ENCODE measurements around the gene MAPK11. TPM values are rescaled to one million over a fixed set of nuclear protein-coding genes. Genes with fewer than 3 reads are reported as not detected.
A peak's percentile ranks its signal among the peaks of the same experiment; 100 is the strongest.

Gene MAPK11
- total RNA-seq, 4 donors from 2014 or later = 2.0 to 14.0 (median 2.5) TPM; not detected in 1

DNA sequence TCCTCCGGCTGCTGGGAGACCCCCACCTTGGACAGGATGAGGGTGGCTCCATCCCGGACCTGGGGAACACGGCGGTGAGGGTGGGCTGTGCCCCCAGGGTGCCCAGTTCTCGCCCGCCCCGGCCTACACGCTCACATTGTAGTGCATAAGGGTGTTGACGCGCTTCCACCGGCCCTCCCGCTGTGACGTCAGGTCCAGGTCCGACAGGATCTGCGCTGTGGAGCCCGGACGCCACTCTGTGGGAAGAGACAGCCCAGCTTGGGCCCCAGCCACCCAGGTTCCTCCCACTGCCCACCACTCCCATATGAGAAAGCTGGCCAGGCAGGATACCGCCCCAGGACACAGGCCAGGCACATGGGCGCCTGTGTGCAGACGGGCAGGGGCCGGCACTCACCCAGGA lies 8.3 kb upstream of the MAPK11 start:
- Histone ChIP-seq H3K27me3 (no peaks in the 10 kb centered on the region), H3K4me3 (no peak overlapping the region), H3K9me3 (no peaks in the 10 kb centered on the region), H3K27ac (no peak overlapping the region), H3K36me3 (peaks cover 0 to 91% (median 0%) of the 10 kb centered on the region in 3 donors), H3K4me1 (peaks cover 0 to 8% (median 0%) of the 10 kb centered on the region in 4 donors)
- TF ChIP-seq POLR2A (IDR thresholded peaks at IDR 0.05) = no peak
- TF ChIP-seq, protein P1, sequence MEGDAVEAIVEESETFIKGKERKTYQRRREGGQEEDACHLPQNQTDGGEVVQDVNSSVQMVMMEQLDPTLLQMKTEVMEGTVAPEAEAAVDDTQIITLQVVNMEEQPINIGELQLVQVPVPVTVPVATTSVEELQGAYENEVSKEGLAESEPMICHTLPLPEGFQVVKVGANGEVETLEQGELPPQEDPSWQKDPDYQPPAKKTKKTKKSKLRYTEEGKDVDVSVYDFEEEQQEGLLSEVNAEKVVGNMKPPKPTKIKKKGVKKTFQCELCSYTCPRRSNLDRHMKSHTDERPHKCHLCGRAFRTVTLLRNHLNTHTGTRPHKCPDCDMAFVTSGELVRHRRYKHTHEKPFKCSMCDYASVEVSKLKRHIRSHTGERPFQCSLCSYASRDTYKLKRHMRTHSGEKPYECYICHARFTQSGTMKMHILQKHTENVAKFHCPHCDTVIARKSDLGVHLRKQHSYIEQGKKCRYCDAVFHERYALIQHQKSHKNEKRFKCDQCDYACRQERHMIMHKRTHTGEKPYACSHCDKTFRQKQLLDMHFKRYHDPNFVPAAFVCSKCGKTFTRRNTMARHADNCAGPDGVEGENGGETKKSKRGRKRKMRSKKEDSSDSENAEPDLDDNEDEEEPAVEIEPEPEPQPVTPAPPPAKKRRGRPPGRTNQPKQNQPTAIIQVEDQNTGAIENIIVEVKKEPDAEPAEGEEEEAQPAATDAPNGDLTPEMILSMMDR (IDR thresholded peaks at IDR 0.05) = no peak
- DNase-seq = no peak

DNA sequence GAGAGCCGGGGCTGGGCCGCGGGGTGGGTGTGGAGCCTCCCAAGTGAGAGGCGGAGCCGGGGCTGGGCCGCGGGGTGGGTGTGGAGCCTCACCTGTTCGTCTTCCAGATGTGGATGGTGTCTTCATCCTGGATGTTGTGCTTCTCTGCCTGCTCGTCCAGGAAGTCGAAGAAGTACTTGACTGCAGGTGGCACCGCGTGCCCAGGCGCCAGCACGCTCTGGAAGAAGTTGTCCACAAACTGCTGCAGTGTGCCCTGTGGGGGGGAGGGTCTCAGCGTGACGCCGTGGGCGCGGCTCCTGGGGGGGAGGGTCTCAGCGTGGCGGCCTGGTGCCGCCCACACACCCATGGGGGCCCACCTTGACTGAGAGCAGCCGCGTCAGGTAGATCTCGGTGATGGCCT lies 7.6 kb upstream of the MAPK11 start:
- Histone ChIP-seq H3K36me3 (peaks cover 0 to 84% (median 0%) of the 10 kb centered on the region in 3 donors), H3K27ac (no peak overlapping the region), H3K9me3 (no peaks in the 10 kb centered on the region), H3K4me1 (peaks cover 0 to 4% (median 0%) of the 10 kb centered on the region in 4 donors), H3K4me3 (no peak overlapping the region), H3K27me3 (no peaks in the 10 kb centered on the region)
- no peak for TF ChIP-seq POLR2A (IDR thresholded peaks at IDR 0.05)
- TF ChIP-seq, protein P1 (IDR thresholded peaks at IDR 0.05) = no peak
- no peak for DNase-seq

DNA sequence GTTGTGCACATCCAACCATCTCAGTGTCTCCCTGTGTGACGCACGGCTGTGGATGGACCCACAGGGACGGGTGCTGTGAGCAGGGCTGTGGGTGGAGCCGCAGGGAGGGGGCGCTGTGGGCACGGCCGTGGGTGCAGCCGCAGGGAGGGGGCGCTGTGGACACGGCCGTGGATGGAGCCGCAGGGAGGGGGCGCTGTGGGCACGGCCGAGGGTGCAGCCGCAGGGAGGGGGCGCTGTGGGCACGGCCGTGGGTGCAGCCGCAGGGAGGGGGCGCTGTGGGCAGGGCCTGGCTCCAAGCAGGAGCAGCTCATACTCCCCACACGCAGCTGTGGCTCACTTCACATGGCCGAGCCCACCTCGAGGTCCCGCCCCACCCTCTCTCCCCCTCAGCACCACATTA lies 6.0 kb upstream of the MAPK11 start:
- DNase-seq = peak; percentile 56 to 93 (median 82)
- Histone ChIP-seq H3K9me3 (no peaks in the 10 kb centered on the region), H3K4me3 (no peak overlapping the region), H3K27me3 (no peaks in the 10 kb centered on the region), H3K36me3 (peaks cover 0 to 68% (median 0%) of the 10 kb centered on the region in 3 donors), H3K27ac (peak overlapping the region in 2 of 4 donors; percentile 38 to 49), H3K4me1 (peaks cover 4 to 14% (median 9%) of the 10 kb centered on the region in 4 donors)
- no peak for TF ChIP-seq POLR2A (IDR thresholded peaks at IDR 0.05)
- TF ChIP-seq, protein P1 (IDR thresholded peaks at IDR 0.05) = peak in 5 of 6 experiments; percentile 22 to 69 (median 35)

DNA sequence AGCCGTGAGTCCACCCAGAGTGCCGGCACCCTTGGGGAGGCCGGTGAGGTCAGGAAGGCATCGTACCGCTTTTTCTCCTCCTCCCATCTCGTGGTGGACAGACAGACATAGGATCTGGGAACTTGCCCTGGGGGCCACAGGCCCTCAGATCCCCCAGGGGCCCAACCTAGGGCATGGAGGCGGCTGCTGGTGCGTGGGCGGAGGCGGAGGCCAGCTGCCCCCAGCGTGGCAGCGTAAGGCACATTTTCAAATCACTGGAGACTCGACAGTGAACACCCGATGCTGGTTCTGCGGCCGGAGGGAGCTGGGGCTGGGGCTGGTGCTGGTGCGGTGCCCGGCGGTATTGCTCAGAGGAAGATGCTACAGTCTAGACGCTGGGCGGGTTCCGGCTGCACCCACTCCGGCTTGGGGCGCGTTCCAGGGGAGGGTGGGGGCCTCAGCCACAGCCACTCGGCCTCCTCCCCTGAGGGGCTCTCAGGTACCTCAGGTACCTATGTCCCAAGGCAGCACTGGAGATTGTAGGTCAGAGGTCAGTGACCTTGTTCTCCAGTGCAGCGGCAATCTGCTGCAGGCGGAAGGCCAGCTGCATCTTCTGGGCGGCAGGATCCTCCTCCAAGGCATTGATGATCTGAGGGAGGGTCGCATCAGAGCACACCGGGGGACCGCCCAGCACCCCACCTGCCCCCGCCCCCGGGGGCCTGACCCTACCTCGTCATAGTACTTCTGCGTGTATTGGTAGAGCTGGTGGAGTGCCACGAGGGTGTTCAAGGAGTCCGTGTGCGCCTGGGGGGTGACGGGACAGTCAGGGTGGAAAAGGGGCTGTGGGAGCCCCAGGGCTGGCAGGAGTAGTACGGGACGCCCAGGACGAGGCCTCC lies 5.2 kb upstream of the MAPK11 start:
- H3K4me1 ChIP-seq = peaks cover 7 to 21% (median 16%) of the 10 kb centered on the region in 4 donors
- H3K4me3 ChIP-seq = no peak overlapping the region
- no peaks in the 10 kb centered on the region for H3K9me3 ChIP-seq
- peak overlapping the region in 1 of 4 donors; percentile 49 for H3K27ac ChIP-seq
- peaks cover 0 to 61% (median 0%) of the 10 kb centered on the region in 3 donors for H3K36me3 ChIP-seq
- TF ChIP-seq, protein P1 (IDR thresholded peaks at IDR 0.05) = no peak
- TF ChIP-seq POLR2A (IDR thresholded peaks at IDR 0.05) = no peak
- no peak for DNase-seq
- no peaks in the 10 kb centered on the region for H3K27me3 ChIP-seq

DNA sequence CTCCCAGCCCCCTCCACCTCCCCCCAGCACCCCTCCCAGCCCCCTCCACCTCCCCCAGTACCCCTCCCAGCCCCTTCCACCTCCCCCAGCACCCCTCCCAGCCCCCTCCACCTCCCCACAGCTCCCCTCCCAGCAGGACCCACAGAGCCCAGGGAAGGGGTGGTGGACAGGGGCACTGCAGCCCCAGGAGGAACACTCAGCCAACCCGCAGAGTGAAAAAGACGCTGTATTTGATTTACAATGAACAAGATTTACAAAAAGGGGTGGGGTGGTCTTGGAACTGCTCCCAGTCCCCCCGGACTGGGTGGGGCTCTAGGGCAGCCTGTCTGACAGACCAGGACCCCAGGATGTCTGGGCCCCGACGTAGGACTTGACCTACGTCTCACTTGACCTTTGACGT lies 4.6 kb upstream of the MAPK11 start:
- Histone ChIP-seq H3K9me3 (no peaks in the 10 kb centered on the region), H3K27me3 (no peaks in the 10 kb centered on the region), H3K4me1 (peaks cover 7 to 26% (median 19%) of the 10 kb centered on the region in 4 donors), H3K27ac (no peak overlapping the region), H3K4me3 (no peak overlapping the region), H3K36me3 (peaks cover 0 to 54% (median 0%) of the 10 kb centered on the region in 3 donors)
- DNase-seq = no peak
- TF ChIP-seq, protein P1 (IDR thresholded peaks at IDR 0.05) = no peak
- TF ChIP-seq POLR2A (IDR thresholded peaks at IDR 0.05) = no peak

All from Peyer's patch (tissue), 4 donors.